HepG2 (cell line): Measurements from ENCODE around the gene CDK10. TPM values are rescaled to one million over a fixed set of nuclear protein-coding genes. Genes with fewer than 3 reads are reported as not detected.

Experiments used
- CBX5 ChIP-seq: sonication (generic); formaldehyde crosslinking; IDR thresholded peaks from 2 replicates; pipeline ENCODE4 v1.4.0; 2020; ENCODE audit warnings: missing genetic modification reagents, borderline replicate concordance
- DDIT3 ChIP-seq: sonication (generic); formaldehyde crosslinking; IDR thresholded peaks from 2 replicates; pipeline ENCODE4 v1.4.0; 2020; ENCODE audit warnings: mild to moderate bottlenecking, missing genetic modification reagents
- HNRNPLL ChIP-seq: fragments of 200-400 bp; formaldehyde crosslinking; IDR thresholded peaks from 2 replicates; pipeline ENCODE4 v1.6.1; 2017; ENCODE audit warnings: mild to moderate bottlenecking, low read depth, low read length; ENCODE audit not compliant: poor library complexity, severe bottlenecking
- ISX ChIP-seq: sonication (generic); formaldehyde crosslinking; conservative IDR thresholded peaks from 2 replicates; pipeline ENCODE4 v1.5.0; 2020; ENCODE audit warnings: missing genetic modification reagents
- MXD3 ChIP-seq: IDR thresholded peaks from 2 replicates; pipeline ENCODE4 v1.6.1; 2016; ENCODE audit warnings: mild to moderate bottlenecking, missing biosample characterization, missing genetic modification reagents
- MXD4 ChIP-seq: IDR thresholded peaks from 2 replicates; pipeline ENCODE4 v1.6.1; 2016; ENCODE audit warnings: mild to moderate bottlenecking, missing biosample characterization, missing genetic modification reagents
- MYPOP ChIP-seq: sonication (generic); formaldehyde crosslinking; IDR thresholded peaks from 2 replicates; pipeline ENCODE4 v1.8.1; 2023; ENCODE audit warnings: mild to moderate bottlenecking, moderate library complexity, missing genetic modification reagents
- PLSCR1 ChIP-seq: sonication (generic); formaldehyde crosslinking; IDR thresholded peaks from 2 replicates; pipeline ENCODE4 v1.5.0; 2020; ENCODE audit warnings: missing genetic modification reagents, mild to moderate bottlenecking, borderline replicate concordance
- POGZ ChIP-seq: sonication (generic); formaldehyde crosslinking; IDR thresholded peaks from 2 replicates; pipeline ENCODE4 v1.4.0; 2020; ENCODE audit warnings: mild to moderate bottlenecking, missing genetic modification reagents
- PRDM10 ChIP-seq: sonication (generic); formaldehyde crosslinking; IDR thresholded peaks from 2 replicates; pipeline ENCODE4 v1.4.0; 2020; ENCODE audit warnings: low read depth, missing genetic modification reagents
- SCMH1 ChIP-seq: sonication (generic); formaldehyde crosslinking; IDR thresholded peaks from 2 replicates; pipeline ENCODE4 v1.9.0; 2021; ENCODE audit warnings: missing genetic modification reagents, mild to moderate bottlenecking, borderline replicate concordance
- SMAD9 ChIP-seq: sonication (generic); formaldehyde crosslinking; IDR thresholded peaks from 2 replicates; pipeline ENCODE4 v1.5.1; 2020; ENCODE audit warnings: mild to moderate bottlenecking, missing genetic modification reagents
- SP2 ChIP-seq: sonication (generic); formaldehyde crosslinking; IDR thresholded peaks from 2 replicates; pipeline ENCODE4 v1.5.1; 2020; ENCODE audit warnings: mild to moderate bottlenecking, missing genetic modification reagents
- TBL1XR1 ChIP-seq: fragments of 150-350 bp; IDR thresholded peaks from 2 replicates; pipeline ENCODE4 v1.6.1; 2014; ENCODE audit warnings: borderline replicate concordance, low read length; ENCODE audit not compliant: partially characterized antibody
- ZBTB25 ChIP-seq: IDR thresholded peaks from 2 replicates; pipeline ENCODE4 v1.6.1; 2018; ENCODE audit warnings: missing genetic modification reagents
- ZBTB7A ChIP-seq: sonication (generic); formaldehyde crosslinking; IDR thresholded peaks from 2 replicates; pipeline ENCODE4 v1.8.0; 2022; ENCODE audit warnings: mild to moderate bottlenecking, missing genetic modification reagents
- ZFP1 ChIP-seq: IDR thresholded peaks from 2 replicates; pipeline ENCODE4 v1.6.1; 2016
- ZNF3 ChIP-seq: IDR thresholded peaks from 2 replicates; pipeline ENCODE4 v1.7.0; 2017; ENCODE audit warnings: inconsistent platforms
- ZNF331 ChIP-seq: sonication (generic); formaldehyde crosslinking; IDR thresholded peaks from 2 replicates; pipeline ENCODE4 v1.4.0; 2020; ENCODE audit warnings: missing genetic modification reagents
- ZNF629 ChIP-seq: sonication (generic); formaldehyde crosslinking; conservative IDR thresholded peaks from 2 replicates; pipeline ENCODE4 v1.5.0; 2020; ENCODE audit warnings: missing genetic modification reagents
- ZNF775 ChIP-seq: sonication (generic); formaldehyde crosslinking; IDR thresholded peaks from 2 replicates; pipeline ENCODE4 v1.4.0; 2020; ENCODE audit warnings: missing genetic modification reagents, mild to moderate bottlenecking, moderate library complexity, borderline replicate concordance
- ZNF777 ChIP-seq: sonication (generic); formaldehyde crosslinking; IDR thresholded peaks from 2 replicates; pipeline ENCODE4 v1.4.0; 2020; ENCODE audit warnings: missing genetic modification reagents
- ZSCAN31 ChIP-seq: sonication (generic); formaldehyde crosslinking; IDR thresholded peaks from 2 replicates; pipeline ENCODE4 v1.5.0; 2020; ENCODE audit warnings: low read depth, mild to moderate bottlenecking, missing genetic modification reagents
- polyA plus RNA-seq, 8 experiments: library from polyadenylated mRNA; depleted of rRNA in 3 of 8; stranded (reverse) in 7 of 8; unstranded in 1 of 8; fragments of >200 nt; fragmentation: Illumina TruSeq in 4 of 8; extraction: Trizol in 4 of 8; gene quantifications; 2 replicates each; pipeline versions ENCODE4 v1.2.1 to v1.2.3, GENCODE V29; 2011 to 2016; ENCODE audit warnings: low read depth in 4 of 8, missing spikeins in 1 of 8, mixed read lengths in 1 of 8; ENCODE audit not compliant: insufficient read depth in 1 of 8
- total RNA-seq, 5 experiments: library from RNA; depleted of rRNA; stranded (reverse); fragments of >200 nt; fragmentation: Illumina TruSeq; extraction: Trizol; gene quantifications; 2 replicates each; pipeline ENCODE4 v1.2.3, GENCODE V29; 2016; ENCODE audit warnings: low read depth in 1 of 5

The CDK10 gene
- total and polyA plus RNA-seq, 2 of the 13 experiments (the other 11 are each of a cell fraction or from before 2014, with no cell fraction given) = 2.5 to 3.9 TPM

GRCh38 chr16:89693931-89694783, 7.7 kb downstream of the CDK10 start (continued):
- TF ChIP-seq ZSCAN31 (CRISPR knock-in tag) (no peak; the same call in 1 of the 2 replicates), HNRNPLL (no peak), SP2 (peak; percentile 30; the same call in 1 of the 2 replicates), SCMH1 (CRISPR knock-in tag) (no peak), ZFP1 (CRISPR knock-in tag) (no peak), DDIT3 (no peak), ZNF775 (CRISPR knock-in tag) (no peak), ZBTB7A (CRISPR knock-in tag) (peak; percentile 93; the same call in 1 of the 2 replicates), ZNF3 (CRISPR knock-in tag) (no peak), TBL1XR1 (peak; percentile 22), ZBTB25 (no peak), MXD4 (CRISPR knock-in tag) (0 out of 2 replicates have a peak, but pooled peaks have one; percentile 38), ISX (CRISPR knock-in tag) (no peak), SMAD9 (no peak; the same call in 1 of the 2 replicates), MXD3 (CRISPR knock-in tag) (no peak; the same call in 1 of the 2 replicates), ZNF777 (CRISPR knock-in tag) (no peak), PLSCR1 (CRISPR knock-in tag) (no peak), ZNF331 (peak; percentile 24; the same call in 1 of the 2 replicates), PRDM10 (CRISPR knock-in tag) (no peak), MYPOP (no peak), ZNF629 (CRISPR knock-in tag) (no peak), CBX5 (CRISPR knock-in tag) (no peak), POGZ (CRISPR knock-in tag) (no peak)
